Measurements from ENCODE around the gene DNAJC13.

The DNAJC13 gene

GRCh38 chr3:132406587-132406986 is 10.7 kb upstream of the DNAJC13 start:
- DNase-seq (ENCODE audit: low read depth): no peak

DNA sequence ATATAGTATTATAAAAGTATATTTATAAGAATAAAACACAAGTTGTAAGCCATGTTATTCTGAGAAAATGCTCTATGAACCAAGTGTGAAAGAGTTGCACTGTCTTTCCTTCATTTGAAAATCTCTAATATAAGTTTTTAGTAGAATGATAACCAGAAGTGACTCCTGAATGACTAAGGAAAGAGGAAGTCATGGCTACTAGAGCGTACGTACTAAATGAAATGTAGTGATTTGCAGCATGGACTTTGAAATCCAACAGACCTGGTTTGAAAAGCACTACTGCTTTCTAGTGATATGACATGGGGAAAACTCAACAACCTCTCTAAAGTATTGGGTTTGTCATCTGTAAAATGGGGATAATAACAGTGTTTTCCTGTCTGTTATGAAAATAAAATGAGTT is 10.3 kb upstream of the DNAJC13 start:
- DNase-seq (ENCODE audit: low read depth): no peak

GRCh38 chr3:132414841-132415240 is 2.5 kb upstream of the DNAJC13 start:
- DNase-seq (ENCODE audit: low read depth): no peak

- DNase-seq (ENCODE audit: low read depth): no peak
These were observed 1.1 kb upstream of the DNAJC13 start for GRCh38 chr3:132416161-132416560.

DNA sequence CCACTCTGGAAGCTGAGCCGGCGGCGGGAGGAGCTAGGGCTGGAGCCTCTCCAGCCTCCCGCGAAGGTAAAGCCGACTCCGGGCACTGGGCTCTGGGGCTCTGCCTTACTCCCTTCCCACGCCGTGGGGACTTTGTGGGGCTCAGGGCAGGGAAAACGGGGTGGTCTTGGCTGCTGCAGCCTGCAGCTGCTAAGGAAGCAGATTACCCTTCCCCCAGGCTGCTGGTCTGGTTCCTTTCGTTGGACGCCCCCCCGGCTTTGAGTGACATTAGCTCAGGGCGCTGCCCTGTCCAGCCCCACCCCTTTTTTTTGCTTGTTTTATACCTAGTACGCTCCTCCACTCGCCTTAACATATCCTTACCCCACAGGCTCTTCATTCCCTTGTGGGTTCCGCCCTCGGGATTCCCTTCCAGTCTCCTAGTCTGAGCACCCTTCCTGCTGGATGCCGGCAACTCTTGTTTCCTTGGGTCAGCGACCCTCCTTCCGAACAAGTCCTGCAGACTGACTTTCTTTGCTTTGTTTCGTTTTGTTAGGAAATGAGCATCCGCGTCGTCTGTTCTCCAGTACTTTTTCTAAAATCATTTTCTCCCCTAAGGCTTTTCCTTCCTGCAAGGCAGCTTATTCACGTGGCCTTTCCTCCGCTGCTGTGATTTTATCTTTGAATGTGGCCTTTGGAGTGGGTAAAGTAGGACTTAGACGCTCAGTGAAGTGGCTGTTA is 551 bp downstream of the DNAJC13 start:
- peak; percentile 28 for DNase-seq (ENCODE audit: low read depth)

GRCh38 chr3:132418916-132419315 is 1.6 kb downstream of the DNAJC13 start:
- DNase-seq (ENCODE audit: low read depth): no peak

DNA sequence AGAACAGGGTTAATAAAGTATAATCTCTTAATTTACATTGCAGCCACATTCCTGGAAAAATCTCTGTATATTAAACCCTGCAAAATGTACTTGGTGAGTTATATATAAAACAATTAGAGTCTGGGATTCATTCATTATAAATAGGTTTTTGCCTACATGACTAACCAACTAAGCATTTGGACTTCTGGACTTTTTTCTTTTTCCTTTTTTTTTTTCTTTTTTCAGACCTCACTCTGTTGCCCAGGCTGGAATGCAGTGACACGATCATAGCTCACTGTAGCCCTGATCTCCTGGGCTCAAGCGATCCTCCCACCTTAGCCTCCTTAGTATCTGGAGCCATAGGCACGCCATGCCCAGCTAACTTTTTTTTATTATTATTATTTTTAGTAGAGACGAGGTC is 4.5 kb downstream of the DNAJC13 start:
- DNase-seq (ENCODE audit: low read depth): no peak

DNA sequence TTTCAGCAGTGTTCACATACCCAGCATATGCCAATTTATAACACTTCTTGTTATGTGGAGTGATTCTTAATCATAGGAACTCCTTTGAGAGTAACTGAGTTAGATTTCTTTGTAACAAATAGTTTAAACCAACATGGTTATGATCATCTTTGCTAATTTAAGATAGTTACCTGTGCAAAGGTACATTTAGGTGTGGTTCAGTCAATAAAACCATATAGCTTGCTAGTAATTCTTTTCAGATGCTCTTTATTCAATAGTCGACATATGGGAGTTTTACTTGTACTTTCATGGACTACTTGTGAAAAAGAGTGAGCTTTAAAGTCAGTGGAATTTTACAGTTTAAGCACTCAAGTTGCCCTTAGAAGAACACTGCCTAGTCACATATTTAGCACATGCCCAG is 5.2 kb downstream of the DNAJC13 start:
- no peak for DNase-seq (ENCODE audit: low read depth)

DNA sequence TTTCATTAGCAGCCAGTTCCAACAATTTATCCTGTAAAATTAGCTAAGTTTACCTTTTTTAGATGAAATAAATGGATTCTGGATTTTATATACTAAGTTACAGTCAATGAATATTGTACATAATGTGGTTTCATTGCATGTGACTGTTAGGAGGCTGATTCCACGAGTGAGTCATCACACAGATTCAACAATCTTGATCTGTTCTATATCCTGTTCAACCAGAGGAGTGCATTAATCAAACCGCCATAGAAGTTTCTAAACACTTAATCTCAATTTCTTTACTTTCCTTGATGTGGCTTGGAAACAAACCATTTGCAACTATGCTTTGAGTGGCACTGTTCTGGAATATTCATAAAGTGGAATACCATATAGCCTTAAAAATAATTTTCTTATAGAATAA is 15.3 kb downstream of the DNAJC13 start:
- DNase-seq (ENCODE audit: low read depth): no peak

GRCh38 chr3:132433121-132433520 is 15.8 kb downstream of the DNAJC13 start:
- no peak for DNase-seq (ENCODE audit: low read depth)

DNA sequence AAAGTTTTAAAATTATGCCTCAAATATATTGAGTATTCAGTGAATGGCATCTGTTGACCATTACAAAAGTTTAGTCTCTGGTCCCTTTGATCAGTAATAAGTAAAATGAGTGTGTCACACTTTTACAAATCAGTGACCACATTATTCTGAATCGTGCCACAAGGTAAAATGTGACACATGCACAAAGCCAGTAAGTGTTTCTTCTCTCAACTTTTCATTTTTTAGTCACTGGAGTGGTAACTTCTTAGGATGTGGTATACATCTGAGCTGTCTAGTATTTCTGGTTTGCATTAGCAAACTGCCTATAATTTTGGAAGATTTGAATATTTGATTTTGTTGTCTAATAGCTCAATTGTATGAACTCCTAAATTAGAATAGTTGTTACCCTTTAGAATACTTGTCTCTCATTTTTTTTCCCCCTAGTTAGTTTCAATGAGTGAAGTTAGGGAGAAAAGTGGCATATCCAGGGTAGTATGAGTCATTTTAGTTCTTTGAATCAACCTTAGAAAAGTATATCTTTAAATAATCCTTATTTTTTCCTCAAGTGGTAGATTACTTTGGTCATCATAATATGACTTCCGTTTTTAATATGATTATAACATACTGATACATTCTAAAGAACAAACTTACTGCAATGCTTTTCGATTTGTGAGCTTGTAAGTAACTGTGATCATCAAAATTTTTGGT is 18.1 kb downstream of the DNAJC13 start:
- no peak for DNase-seq (ENCODE audit: low read depth)

- no peak for DNase-seq (ENCODE audit: low read depth)
These were observed 18.7 kb downstream of the DNAJC13 start for GRCh38 chr3:132435911-132436425.

- no peak for DNase-seq (ENCODE audit: low read depth)
These were observed 26.1 kb downstream of the DNAJC13 start for GRCh38 chr3:132443421-132443820.

DNA sequence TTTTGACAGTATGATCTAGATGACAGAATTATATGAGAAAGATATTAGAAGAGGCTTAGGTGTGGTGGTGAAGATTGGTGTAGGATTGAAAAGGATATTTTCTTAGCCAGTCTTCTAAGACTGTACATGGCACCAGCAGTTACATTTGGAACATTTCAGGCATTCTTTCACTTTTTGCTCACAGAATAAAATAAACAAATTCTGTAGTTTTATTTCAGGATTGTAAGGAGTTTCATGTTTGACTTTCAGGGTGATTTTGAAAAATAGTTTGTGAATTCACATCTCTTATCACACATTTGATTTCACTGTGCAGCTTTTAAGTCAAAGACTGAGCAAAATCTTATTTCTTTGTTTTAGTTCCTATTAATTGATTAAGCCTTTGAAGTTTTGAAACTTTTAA is 27.1 kb downstream of the DNAJC13 start:
- no peak for DNase-seq (ENCODE audit: low read depth)

- no peak for DNase-seq (ENCODE audit: low read depth)
These were observed 28.5 kb downstream of the DNAJC13 start for GRCh38 chr3:132445817-132446216.

DNA sequence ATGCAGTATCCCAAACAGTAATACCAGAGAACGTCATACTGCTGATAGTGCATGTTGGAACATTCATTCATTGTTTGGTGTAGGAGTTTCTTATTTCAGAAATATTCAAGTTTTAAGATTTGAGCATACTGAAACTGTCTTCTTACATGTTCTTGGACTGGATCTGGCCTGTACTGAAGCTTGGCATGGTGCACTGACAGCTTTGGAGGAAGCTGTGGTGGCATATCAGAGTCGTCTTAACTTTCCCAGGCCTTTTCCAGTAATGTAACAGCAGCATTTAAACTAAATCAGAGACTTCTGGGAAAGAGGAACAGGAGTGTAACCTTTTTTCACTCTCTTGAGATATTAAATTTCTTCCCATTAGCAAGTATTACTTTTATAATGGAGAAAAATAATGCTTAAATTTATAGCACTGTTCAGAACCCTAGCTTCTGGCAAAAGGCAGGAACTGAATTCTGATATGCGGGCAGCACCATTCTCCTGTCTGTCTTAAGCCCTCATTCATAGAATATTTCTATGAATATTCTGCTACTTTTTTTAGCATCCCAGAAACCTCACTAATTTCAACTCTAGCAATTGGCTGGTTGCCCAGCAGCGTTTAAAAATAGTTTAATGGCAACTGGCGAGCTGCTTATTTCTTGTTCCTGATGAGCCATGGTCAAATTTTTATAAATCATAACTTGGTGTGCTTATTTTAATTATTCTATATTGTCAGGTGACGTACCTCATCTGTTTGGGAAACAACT is 31.1 kb downstream of the DNAJC13 start:
- no peak for DNase-seq (ENCODE audit: low read depth)

DNA sequence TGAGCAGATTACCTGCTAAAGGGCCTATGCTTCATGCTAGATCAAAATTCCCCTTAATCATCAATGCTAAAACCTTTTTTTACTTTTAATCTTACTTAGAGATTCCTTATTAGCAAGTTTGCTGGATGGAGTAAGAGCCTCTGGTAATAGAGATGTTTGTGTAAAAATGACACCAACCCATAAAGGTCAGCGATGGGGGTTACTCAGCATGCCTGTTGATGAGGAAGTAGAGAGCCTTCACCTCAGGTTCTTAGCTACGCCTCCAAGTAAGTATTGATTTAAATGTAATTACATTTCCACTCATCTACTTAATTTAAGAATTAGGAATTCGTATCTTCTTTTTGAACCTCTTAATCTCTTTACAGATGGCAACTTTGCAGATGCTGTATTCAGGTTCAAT is 38.8 kb downstream of the DNAJC13 start:
- no peak for DNase-seq (ENCODE audit: low read depth)

DNA sequence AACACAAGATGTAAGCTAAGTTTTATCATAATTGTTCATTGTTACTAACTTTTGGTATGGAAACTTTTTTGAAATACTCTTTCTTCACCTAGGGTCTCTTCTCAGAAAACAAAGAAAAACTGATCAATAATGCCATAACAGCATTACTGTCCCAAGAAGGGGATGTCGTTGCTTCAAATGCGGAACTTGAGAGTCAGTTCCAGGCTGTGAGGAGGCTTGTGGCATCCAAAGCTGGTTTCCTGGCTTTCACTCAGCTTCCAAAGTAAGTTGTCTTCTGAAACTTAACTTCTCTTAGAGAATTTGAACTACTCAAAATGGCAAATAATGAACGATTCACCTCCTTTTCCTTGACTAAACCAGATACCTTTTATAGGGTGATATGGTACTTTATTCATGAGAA is 39.3 kb downstream of the DNAJC13 start:
- no peak for DNase-seq (ENCODE audit: low read depth)

GRCh38 chr3:132457286-132457685 is 40.0 kb downstream of the DNAJC13 start:
- no peak for DNase-seq (ENCODE audit: low read depth)

DNA sequence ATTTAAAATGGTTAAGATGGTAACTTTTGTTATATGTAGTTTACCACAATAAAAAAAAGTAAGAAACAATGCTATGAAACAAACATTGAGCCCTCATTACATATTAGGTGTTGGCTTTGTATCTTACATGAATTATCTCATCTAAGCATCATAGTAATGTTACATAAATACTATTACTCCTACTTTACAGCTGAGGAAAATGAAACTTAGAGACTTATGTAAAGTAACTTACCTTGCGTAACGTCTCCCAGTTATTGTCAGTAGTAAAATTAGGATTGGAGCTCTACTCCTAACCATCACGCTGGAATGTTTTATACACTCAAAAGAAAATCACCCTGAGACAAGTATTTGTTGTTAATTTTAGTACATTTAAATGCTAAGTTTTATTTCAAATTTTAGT is 42.2 kb downstream of the DNAJC13 start:
- DNase-seq (ENCODE audit: low read depth): no peak

DNA sequence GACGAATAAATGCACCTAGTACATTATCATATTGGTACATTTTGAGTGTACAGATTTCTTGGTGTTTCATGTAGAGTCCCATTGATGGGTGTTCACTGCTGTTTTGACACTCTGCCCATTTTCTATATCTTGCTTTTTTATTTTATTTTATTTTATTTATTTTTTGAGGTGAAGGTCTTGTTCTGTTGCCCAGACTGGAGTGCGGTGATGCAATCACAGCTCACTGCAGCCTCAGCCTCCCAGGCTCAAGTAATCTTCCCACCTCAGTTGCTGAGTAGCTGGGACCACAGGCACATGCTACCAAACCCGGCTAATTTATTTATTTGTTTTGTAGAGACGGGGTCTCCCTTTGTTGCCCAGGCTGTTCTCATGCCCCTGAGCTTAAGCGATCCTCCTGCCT is 44.2 kb downstream of the DNAJC13 start:
- no peak for DNase-seq (ENCODE audit: low read depth)

DNA sequence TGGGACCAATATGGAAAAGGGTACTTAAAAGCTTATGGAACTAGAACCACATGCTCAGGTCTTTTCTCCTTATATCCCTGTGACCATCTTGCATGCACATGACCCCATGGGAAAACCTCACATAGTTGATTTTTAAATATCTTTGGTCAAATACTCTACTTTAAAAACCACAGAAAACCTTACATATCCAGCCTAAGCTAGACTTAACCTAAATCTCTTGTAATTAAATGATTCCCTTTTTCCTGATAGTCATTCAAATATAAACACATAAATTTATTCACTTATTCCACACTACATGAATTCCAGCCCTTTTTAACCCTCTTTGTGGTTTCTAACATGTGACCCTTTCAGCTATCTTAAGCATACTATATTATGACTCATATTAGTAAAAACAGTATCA is 46.8 kb downstream of the DNAJC13 start:
- DNase-seq (ENCODE audit: low read depth): no peak

GRCh38 chr3:132469326-132469725 is 52.0 kb downstream of the DNAJC13 start:
- DNase-seq (ENCODE audit: low read depth): no peak
